ENCODE measurements around the gene S100A7. TPM values are rescaled to one million over a fixed set of nuclear protein-coding genes. Genes with fewer than 3 reads are reported as not detected.

Gene S100A7
- polyA plus RNA-seq, 3 donors, result not detected

- H3K4me1 Mint-ChIP-seq, result no peaks in the 10 kb centered on the region
- H3K27me3 ChIP-seq (ENCODE audit: control insufficient read depth in 2 of 2, insufficient read depth in 2 of 2, low read length in 2 of 2), result peaks cover 0 to 3% of the 10 kb centered on the region in 2 donors
- H3K27ac Mint-ChIP-seq, result no peak overlapping the region
- no peaks in the 10 kb centered on the region for H4K20me1 ChIP-seq (ENCODE audit: insufficient read depth, low read length)
- WGBS (ENCODE audit: insufficient coverage), result no CpG with 5 or more reads among the region's 4 CpGs
- peaks cover 13 to 35% (median 15%) of the 10 kb centered on the region in 3 donors for H3K27me3 Mint-ChIP-seq (ENCODE audit: low read depth in 3 of 3)
- H3K4me1 ChIP-seq (ENCODE audit: control insufficient read depth in 1 of 2, insufficient read depth in 2 of 2, low read length in 2 of 2), result no peaks in the 10 kb centered on the region
- no peak overlapping the region for H2AFZ ChIP-seq (ENCODE audit: insufficient read depth, low read depth, low read length, poor library complexity, severe bottlenecking)
- H3K27ac ChIP-seq (ENCODE audit: low read depth in 1 of 2, low read length in 2 of 2), result no peak overlapping the region
- no peak overlapping the region for H3K4me3 ChIP-seq (replicated peaks in 1 of 3; ENCODE audit: low read depth in 2 of 3, low read length in 3 of 3)
- no peak for DNase-seq
- no peaks in the 10 kb centered on the region for H3K36me3 Mint-ChIP-seq
- intact Hi-C loops (cut with micrococcal nuclease), result no loop called here
- H3K9me3 ChIP-seq (replicated peaks in 1 of 2; ENCODE audit: control insufficient read depth in 1 of 2, insufficient read depth in 1 of 2, low read length in 2 of 2), result no peaks in the 10 kb centered on the region
- H3K4me2 ChIP-seq (replicated peaks; ENCODE audit: extremely low read depth, low read length, poor library complexity, severe bottlenecking), result no peak overlapping the region
- H3K9ac ChIP-seq (ENCODE audit: insufficient read depth, low read length, poor library complexity, severe bottlenecking), result no peak overlapping the region
- no peak for TF ChIP-seq CTCF (IDR thresholded peaks at IDR 0.05)
- no peak overlapping the region for H3K4me3 Mint-ChIP-seq
- no peaks in the 10 kb centered on the region for H3K79me2 ChIP-seq (ENCODE audit: insufficient read depth, low read length)
- H3K36me3 ChIP-seq (replicated peaks in 1 of 2; ENCODE audit: control insufficient read depth in 1 of 2, insufficient read depth in 2 of 2, low read length in 2 of 2), result no peaks in the 10 kb centered on the region
- no peaks in the 10 kb centered on the region for H3K9me3 Mint-ChIP-seq
Observed at GRCh38 chr1:153443486-153443885, 17.0 kb downstream of the S100A7 start.

GRCh38 chr1:153441238-153441755, 19.2 kb downstream of the S100A7 start:
- no peak overlapping the region for H3K4me3 Mint-ChIP-seq
- peaks cover 3% of the 10 kb centered on the region for H3K4me1 Mint-ChIP-seq
- intact Hi-C loops (cut with micrococcal nuclease), result no loop called here
- H3K27ac Mint-ChIP-seq, result no peak overlapping the region
- H3K4me3 ChIP-seq (replicated peaks in 1 of 3; ENCODE audit: low read depth in 2 of 3, low read length in 3 of 3), result no peak overlapping the region
- no peak overlapping the region for H3K27ac ChIP-seq (ENCODE audit: low read depth in 1 of 2, low read length in 2 of 2)
- no peaks in the 10 kb centered on the region for H3K27me3 ChIP-seq (ENCODE audit: control insufficient read depth in 2 of 2, insufficient read depth in 2 of 2, low read length in 2 of 2)
- no peak overlapping the region for H3K4me2 ChIP-seq (replicated peaks; ENCODE audit: extremely low read depth, low read length, poor library complexity, severe bottlenecking)
- WGBS (ENCODE audit: insufficient coverage), result 85% methylated on average over 7 of the region's 9 CpGs
- H2AFZ ChIP-seq (ENCODE audit: insufficient read depth, low read depth, low read length, poor library complexity, severe bottlenecking), result no peak overlapping the region
- no peak for DNase-seq
- TF ChIP-seq CTCF (IDR thresholded peaks at IDR 0.05), result no peak
- H3K9ac ChIP-seq (ENCODE audit: insufficient read depth, low read length, poor library complexity, severe bottlenecking), result no peak overlapping the region
- no peaks in the 10 kb centered on the region for H4K20me1 ChIP-seq (ENCODE audit: insufficient read depth, low read length)
- no peaks in the 10 kb centered on the region for H3K36me3 ChIP-seq (replicated peaks in 1 of 2; ENCODE audit: control insufficient read depth in 1 of 2, insufficient read depth in 2 of 2, low read length in 2 of 2)
- no peaks in the 10 kb centered on the region for H3K9me3 ChIP-seq (replicated peaks in 1 of 2; ENCODE audit: control insufficient read depth in 1 of 2, insufficient read depth in 1 of 2, low read length in 2 of 2)
- H3K36me3 Mint-ChIP-seq, result no peaks in the 10 kb centered on the region
- peaks cover 0 to 7% of the 10 kb centered on the region in 2 donors for H3K4me1 ChIP-seq (ENCODE audit: control insufficient read depth in 1 of 2, insufficient read depth in 2 of 2, low read length in 2 of 2)
- H3K9me3 Mint-ChIP-seq, result no peaks in the 10 kb centered on the region
- peaks cover 5 to 26% (median 6%) of the 10 kb centered on the region in 3 donors for H3K27me3 Mint-ChIP-seq (ENCODE audit: low read depth in 3 of 3)
- no peaks in the 10 kb centered on the region for H3K79me2 ChIP-seq (ENCODE audit: insufficient read depth, low read length)

Measured in CD14-positive monocyte (primary cell).